WTC11 (cell line): ENCODE data around the gene SNX20.

Source experiments
- CREB1 ChIP-seq: sonication (generic); formaldehyde crosslinking; IDR thresholded peaks from 2 replicates; pipeline ENCODE4 v1.8.0; 2023; ENCODE audit warnings: mild to moderate bottlenecking, missing genetic modification reagents
- FOXJ3 ChIP-seq: sonication (generic); formaldehyde crosslinking; IDR thresholded peaks from 2 replicates; pipeline ENCODE4 v1.9.0; 2021; ENCODE audit warnings: missing genetic modification reagents, mild to moderate bottlenecking, borderline replicate concordance
- NFYB ChIP-seq: sonication (generic); formaldehyde crosslinking; conservative IDR thresholded peaks from 2 replicates; pipeline ENCODE4 v1.8.0; 2022; ENCODE audit warnings: low read depth, missing genetic modification reagents
- NR2C2 ChIP-seq: sonication (generic); formaldehyde crosslinking; IDR thresholded peaks from 2 replicates; pipeline ENCODE4 v1.8.0; 2022; ENCODE audit warnings: mild to moderate bottlenecking, missing genetic modification reagents
- RELA ChIP-seq: sonication (generic); formaldehyde crosslinking; IDR thresholded peaks from 2 replicates; pipeline ENCODE4 v1.8.1; 2022; ENCODE audit warnings: missing genetic modification reagents, mild to moderate bottlenecking, borderline replicate concordance
- RORB ChIP-seq: fragments of 250-450 bp; sonication (Bioruptor Pico); IDR thresholded peaks from 2 replicates; pipeline ENCODE4 v1.9.0; 2021; ENCODE audit warnings: mild to moderate bottlenecking
- SP1 ChIP-seq: sonication (generic); formaldehyde crosslinking; conservative IDR thresholded peaks from 2 replicates; pipeline ENCODE4 v1.8.1; 2022; ENCODE audit warnings: missing genetic modification reagents
- ZNF671 ChIP-seq: fragments of 250-450 bp; sonication (Bioruptor Pico); IDR thresholded peaks from 2 replicates; pipeline ENCODE4 v1.8.0; 2021; ENCODE audit warnings: mild to moderate bottlenecking
- TF ChIP-seq, protein P1 (sequence below): fragments of 200-600 bp; IDR thresholded peaks from 2 replicates; pipeline ENCODE4 v1.8.0; 2022; ENCODE audit warnings: antibody characterized with exemption
- TF ChIP-seq, protein P2 (sequence below): sonication (generic); formaldehyde crosslinking; IDR thresholded peaks from 2 replicates; pipeline ENCODE4 v1.8.0; 2022; ENCODE audit warnings: mild to moderate bottlenecking, missing genetic modification reagents
- TF ChIP-seq, protein P3 (sequence below): sonication (generic); formaldehyde crosslinking; IDR thresholded peaks from 2 replicates; pipeline ENCODE4 v1.8.0; 2022; ENCODE audit warnings: mild to moderate bottlenecking, missing genetic modification reagents
- TF ChIP-seq, protein P4 (sequence below): sonication (generic); formaldehyde crosslinking; conservative IDR thresholded peaks from 2 replicates; pipeline ENCODE4 v1.8.1; 2023; ENCODE audit warnings: mild to moderate bottlenecking, low read depth, missing genetic modification reagents, moderate library complexity

- TF ChIP-seq NFYB (no peak), NR2C2 (no peak), RORB (no peak), CREB1 (CRISPR knock-in tag) (no peak), FOXJ3 (CRISPR knock-in tag) (no peak), SP1 (no peak), RELA (CRISPR knock-in tag) (no peak), ZNF671 (CRISPR knock-in tag) (no peak)
- TF ChIP-seq, protein P1, sequence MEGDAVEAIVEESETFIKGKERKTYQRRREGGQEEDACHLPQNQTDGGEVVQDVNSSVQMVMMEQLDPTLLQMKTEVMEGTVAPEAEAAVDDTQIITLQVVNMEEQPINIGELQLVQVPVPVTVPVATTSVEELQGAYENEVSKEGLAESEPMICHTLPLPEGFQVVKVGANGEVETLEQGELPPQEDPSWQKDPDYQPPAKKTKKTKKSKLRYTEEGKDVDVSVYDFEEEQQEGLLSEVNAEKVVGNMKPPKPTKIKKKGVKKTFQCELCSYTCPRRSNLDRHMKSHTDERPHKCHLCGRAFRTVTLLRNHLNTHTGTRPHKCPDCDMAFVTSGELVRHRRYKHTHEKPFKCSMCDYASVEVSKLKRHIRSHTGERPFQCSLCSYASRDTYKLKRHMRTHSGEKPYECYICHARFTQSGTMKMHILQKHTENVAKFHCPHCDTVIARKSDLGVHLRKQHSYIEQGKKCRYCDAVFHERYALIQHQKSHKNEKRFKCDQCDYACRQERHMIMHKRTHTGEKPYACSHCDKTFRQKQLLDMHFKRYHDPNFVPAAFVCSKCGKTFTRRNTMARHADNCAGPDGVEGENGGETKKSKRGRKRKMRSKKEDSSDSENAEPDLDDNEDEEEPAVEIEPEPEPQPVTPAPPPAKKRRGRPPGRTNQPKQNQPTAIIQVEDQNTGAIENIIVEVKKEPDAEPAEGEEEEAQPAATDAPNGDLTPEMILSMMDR = no peak
- TF ChIP-seq, protein P2, sequence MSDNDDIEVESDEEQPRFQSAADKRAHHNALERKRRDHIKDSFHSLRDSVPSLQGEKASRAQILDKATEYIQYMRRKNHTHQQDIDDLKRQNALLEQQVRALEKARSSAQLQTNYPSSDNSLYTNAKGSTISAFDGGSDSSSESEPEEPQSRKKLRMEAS (CRISPR knock-in tag) = no peak
- TF ChIP-seq, protein P3, sequence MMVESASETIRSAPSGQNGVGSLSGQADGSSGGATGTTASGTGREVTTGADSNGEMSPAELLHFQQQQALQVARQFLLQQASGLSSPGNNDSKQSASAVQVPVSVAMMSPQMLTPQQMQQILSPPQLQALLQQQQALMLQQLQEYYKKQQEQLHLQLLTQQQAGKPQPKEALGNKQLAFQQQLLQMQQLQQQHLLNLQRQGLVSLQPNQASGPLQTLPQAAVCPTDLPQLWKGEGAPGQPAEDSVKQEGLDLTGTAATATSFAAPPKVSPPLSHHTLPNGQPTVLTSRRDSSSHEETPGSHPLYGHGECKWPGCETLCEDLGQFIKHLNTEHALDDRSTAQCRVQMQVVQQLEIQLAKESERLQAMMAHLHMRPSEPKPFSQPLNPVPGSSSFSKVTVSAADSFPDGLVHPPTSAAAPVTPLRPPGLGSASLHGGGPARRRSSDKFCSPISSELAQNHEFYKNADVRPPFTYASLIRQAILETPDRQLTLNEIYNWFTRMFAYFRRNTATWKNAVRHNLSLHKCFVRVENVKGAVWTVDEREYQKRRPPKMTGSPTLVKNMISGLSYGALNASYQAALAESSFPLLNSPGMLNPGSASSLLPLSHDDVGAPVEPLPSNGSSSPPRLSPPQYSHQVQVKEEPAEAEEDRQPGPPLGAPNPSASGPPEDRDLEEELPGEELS (CRISPR knock-in tag) = no peak
- TF ChIP-seq, protein P4, sequence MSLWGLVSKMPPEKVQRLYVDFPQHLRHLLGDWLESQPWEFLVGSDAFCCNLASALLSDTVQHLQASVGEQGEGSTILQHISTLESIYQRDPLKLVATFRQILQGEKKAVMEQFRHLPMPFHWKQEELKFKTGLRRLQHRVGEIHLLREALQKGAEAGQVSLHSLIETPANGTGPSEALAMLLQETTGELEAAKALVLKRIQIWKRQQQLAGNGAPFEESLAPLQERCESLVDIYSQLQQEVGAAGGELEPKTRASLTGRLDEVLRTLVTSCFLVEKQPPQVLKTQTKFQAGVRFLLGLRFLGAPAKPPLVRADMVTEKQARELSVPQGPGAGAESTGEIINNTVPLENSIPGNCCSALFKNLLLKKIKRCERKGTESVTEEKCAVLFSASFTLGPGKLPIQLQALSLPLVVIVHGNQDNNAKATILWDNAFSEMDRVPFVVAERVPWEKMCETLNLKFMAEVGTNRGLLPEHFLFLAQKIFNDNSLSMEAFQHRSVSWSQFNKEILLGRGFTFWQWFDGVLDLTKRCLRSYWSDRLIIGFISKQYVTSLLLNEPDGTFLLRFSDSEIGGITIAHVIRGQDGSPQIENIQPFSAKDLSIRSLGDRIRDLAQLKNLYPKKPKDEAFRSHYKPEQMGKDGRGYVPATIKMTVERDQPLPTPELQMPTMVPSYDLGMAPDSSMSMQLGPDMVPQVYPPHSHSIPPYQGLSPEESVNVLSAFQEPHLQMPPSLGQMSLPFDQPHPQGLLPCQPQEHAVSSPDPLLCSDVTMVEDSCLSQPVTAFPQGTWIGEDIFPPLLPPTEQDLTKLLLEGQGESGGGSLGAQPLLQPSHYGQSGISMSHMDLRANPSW = no peak
Observed at GRCh38 chr16:50711040-50711439, 29.9 kb upstream of the SNX20 start.
